KMS-11 (cell line): ENCODE data around the gene SNX3.

ENCODE experiments used
- H2AFZ ChIP-seq: fragments of 200-600 bp; sonication (generic); 2 replicates; pipeline ENCODE4 v1.6.1; 2016; ENCODE audit warnings: antibody characterized with exemption, mixed run types, low read depth
- H3K27ac ChIP-seq: fragments of 200-600 bp; sonication (generic); 2 replicates; pipeline ENCODE4 v1.6.1; 2016; ENCODE audit warnings: mild to moderate bottlenecking, mixed run types
- H3K27me3 ChIP-seq: fragments of 200-600 bp; sonication (generic); 2 replicates; pipeline ENCODE4 v1.6.1; 2017; ENCODE audit warnings: mild to moderate bottlenecking, low read depth, mixed run types, moderate library complexity; ENCODE audit not compliant: insufficient read depth
- H3K36me3 ChIP-seq: fragments of 200-600 bp; sonication (generic); 2 replicates; pipeline ENCODE4 v1.6.1; 2017; ENCODE audit warnings: mild to moderate bottlenecking, mixed run types; ENCODE audit not compliant: insufficient read depth
- H3K4me1 ChIP-seq: fragments of 200-600 bp; sonication (generic); 2 replicates; pipeline ENCODE4 v1.6.1; 2016; ENCODE audit warnings: mild to moderate bottlenecking, low read depth, mixed run types; ENCODE audit not compliant: poor library complexity, severe bottlenecking
- H3K4me2 ChIP-seq: fragments of 200-600 bp; sonication (generic); 2 replicates; pipeline ENCODE4 v1.7.0; 2016; ENCODE audit warnings: mild to moderate bottlenecking, mixed run types
- H3K4me3 ChIP-seq: fragments of 200-600 bp; sonication (generic); IDR thresholded peaks from 2 replicates; pipeline ENCODE4 v1.6.1; 2017; ENCODE audit warnings: low read depth, low read length, mixed read lengths; ENCODE audit not compliant: insufficient read depth
- H3K79me2 ChIP-seq: fragments of 200-600 bp; sonication (generic); 2 replicates; pipeline ENCODE4 v1.6.1; 2016; ENCODE audit warnings: low read depth, mixed run types; ENCODE audit not compliant: insufficient read depth
- H3K9ac ChIP-seq: fragments of 200-600 bp; sonication (generic); 2 replicates; pipeline ENCODE4 v1.6.1; 2016; ENCODE audit warnings: mild to moderate bottlenecking, mixed run types
- H4K20me1 ChIP-seq: fragments of 200-600 bp; sonication (generic); 2 replicates; pipeline ENCODE4 v1.6.1; 2016; ENCODE audit warnings: mild to moderate bottlenecking, mixed run types; ENCODE audit not compliant: insufficient read depth
- CTCF ChIP-seq: fragments of 200-600 bp; sonication (generic); conservative IDR thresholded peaks from 2 replicates; pipeline ENCODE4 v1.6.1; 2017; ENCODE audit warnings: low read depth, mild to moderate bottlenecking, antibody characterized with exemption, low read length, moderate library complexity, mixed read lengths

SNX3 gene

GRCh38 chr6:108163267-108163643 lies 97.6 kb downstream of the SNX3 start:
- TF ChIP-seq CTCF = no peak
- H3K36me3 ChIP-seq = no peaks in the 10 kb centered on the region
- no peak overlapping the region for H3K9ac ChIP-seq
- H2AFZ ChIP-seq = no peak overlapping the region
- no peak overlapping the region for H3K4me2 ChIP-seq
- no peaks in the 10 kb centered on the region for H3K27me3 ChIP-seq
- no peaks in the 10 kb centered on the region for H4K20me1 ChIP-seq
- H3K4me3 ChIP-seq = no peak overlapping the region
- H3K79me2 ChIP-seq = no peaks in the 10 kb centered on the region
- H3K4me1 ChIP-seq = no peaks in the 10 kb centered on the region
- no peak overlapping the region for H3K27ac ChIP-seq

GRCh38 chr6:108161724-108162282 lies 99.0 kb downstream of the SNX3 start:
- no peak overlapping the region for H2AFZ ChIP-seq
- H3K27me3 ChIP-seq = no peaks in the 10 kb centered on the region
- H3K27ac ChIP-seq = no peak overlapping the region
- no peak overlapping the region for H3K4me3 ChIP-seq
- H3K79me2 ChIP-seq = no peaks in the 10 kb centered on the region
- H3K36me3 ChIP-seq = no peaks in the 10 kb centered on the region
- TF ChIP-seq CTCF = no peak
- no peak overlapping the region for H3K4me2 ChIP-seq
- H4K20me1 ChIP-seq = no peaks in the 10 kb centered on the region
- no peak overlapping the region for H3K9ac ChIP-seq
- no peaks in the 10 kb centered on the region for H3K4me1 ChIP-seq
